Liver (tissue), 9 donors: ENCODE measurements around the gene FAM193A. TPM values are rescaled to one million over a fixed set of nuclear protein-coding genes. Genes with fewer than 3 reads are reported as not detected.

Source experiments
- DNase-seq: peaks from one replicate; pipeline ENCODE4 v3.0.0-alpha.2; 2017; ENCODE audit warnings: low spot score
- H3K27ac ChIP-seq, 2 donors: one replicate each; pipeline ENCODE4 v1.7.0; 2013; ENCODE audit warnings: inconsistent platforms in 2 of 2, low read length in 2 of 2, control low read depth in 1 of 2, low read depth in 1 of 2, mild to moderate bottlenecking in 1 of 2
- H3K27me3 ChIP-seq, 4 donors: one replicate each; pipeline versions ENCODE4 v1.6.1 to v1.7.0; 2013; ENCODE audit warnings: low read length in 3 of 4, inconsistent platforms in 1 of 4, mild to moderate bottlenecking in 1 of 4, moderate library complexity in 1 of 4; ENCODE audit not compliant: control insufficient read depth in 4 of 4, insufficient read depth in 4 of 4
- H3K36me3 ChIP-seq, 4 donors: one replicate each; pipeline versions ENCODE4 v1.6.1 to v1.7.0; 2013; ENCODE audit warnings: low read length in 3 of 4, mild to moderate bottlenecking in 3 of 4, low read depth in 1 of 4, moderate library complexity in 1 of 4; ENCODE audit not compliant: control insufficient read depth in 4 of 4, insufficient read depth in 3 of 4
- H3K4me1 ChIP-seq, 4 donors: one replicate each; pipeline versions ENCODE4 v1.6.1 to v1.7.0; 2013; ENCODE audit warnings: low read length in 3 of 4, mild to moderate bottlenecking in 3 of 4, moderate library complexity in 1 of 4; ENCODE audit not compliant: control insufficient read depth in 4 of 4, insufficient read depth in 4 of 4
- H3K4me3 ChIP-seq, 3 donors: one replicate each; pipeline versions ENCODE4 v1.6.1 to v1.7.0; 2013; ENCODE audit warnings: low read length in 3 of 3, control low read depth in 1 of 3, low read depth in 1 of 3, mild to moderate bottlenecking in 1 of 3
- H3K9ac ChIP-seq, 2 donors: one replicate each; pipeline ENCODE4 v1.7.0; 2013; ENCODE audit warnings: low read length in 2 of 2, mild to moderate bottlenecking in 2 of 2, moderate library complexity in 2 of 2, control low read depth in 1 of 2, low read depth in 1 of 2
- H3K9me3 ChIP-seq, 4 donors: one replicate each; pipeline versions ENCODE4 v1.6.1 to v1.7.0; 2013; ENCODE audit warnings: low read length in 3 of 4; ENCODE audit not compliant: control insufficient read depth in 4 of 4
- ATF3 ChIP-seq: IDR thresholded peaks from 2 replicates; pipeline ENCODE4 v1.6.1; 2016; ENCODE audit warnings: antibody characterized with exemption
- EGR1 ChIP-seq, 2 donors: IDR thresholded peaks; 2 replicates each; pipeline ENCODE4 v1.6.1; 2016 to 2018; ENCODE audit warnings: antibody characterized with exemption in 2 of 2, low read depth in 2 of 2
- FOXA1 ChIP-seq: IDR thresholded peaks from 2 replicates; pipeline ENCODE4 v1.6.1; 2016; ENCODE audit warnings: antibody characterized with exemption
- GABPA ChIP-seq, 2 donors: IDR thresholded peaks in 1 of 2; conservative IDR thresholded peaks in 1 of 2; 2 replicates each; pipeline ENCODE4 v1.6.1; 2016; ENCODE audit warnings: antibody characterized with exemption in 2 of 2, mild to moderate bottlenecking in 1 of 2, moderate library complexity in 1 of 2
- HNF4A ChIP-seq, 2 donors: conservative IDR thresholded peaks; 2 replicates each; pipeline ENCODE4 v1.6.1; 2016; ENCODE audit warnings: antibody characterized with exemption in 2 of 2, mild to moderate bottlenecking in 2 of 2
- HNF4G ChIP-seq: IDR thresholded peaks from 2 replicates; pipeline ENCODE4 v1.6.1; 2016; ENCODE audit warnings: antibody characterized with exemption
- JUND ChIP-seq, 2 donors: IDR thresholded peaks; 2 replicates each; pipeline ENCODE4 v1.6.1; 2016; ENCODE audit warnings: antibody characterized with exemption in 2 of 2
- MAX ChIP-seq: IDR thresholded peaks from 2 replicates; pipeline ENCODE4 v1.6.1; 2016; ENCODE audit warnings: antibody characterized with exemption
- RAD21 ChIP-seq, 2 donors: IDR thresholded peaks; 2 replicates each; pipeline ENCODE4 v1.6.1; 2016; ENCODE audit warnings: antibody characterized with exemption in 2 of 2, mild to moderate bottlenecking in 2 of 2
- REST ChIP-seq: IDR thresholded peaks from 2 replicates; pipeline ENCODE4 v1.6.1; 2016; ENCODE audit warnings: antibody characterized with exemption, mild to moderate bottlenecking
- RXRA ChIP-seq, 2 donors: IDR thresholded peaks; 2 replicates each; pipeline ENCODE4 v1.6.1; 2017 to 2018; ENCODE audit warnings: antibody characterized with exemption in 2 of 2, mild to moderate bottlenecking in 1 of 2
- SP1 ChIP-seq: IDR thresholded peaks from 2 replicates; pipeline ENCODE4 v1.6.1; 2018; ENCODE audit warnings: antibody characterized with exemption, mild to moderate bottlenecking
- TAF1 ChIP-seq: conservative IDR thresholded peaks from 2 replicates; pipeline ENCODE4 v1.6.1; 2016; ENCODE audit warnings: antibody characterized with exemption, mild to moderate bottlenecking
- ZBTB33 ChIP-seq: IDR thresholded peaks from 2 replicates; pipeline ENCODE4 v1.6.1; 2016; ENCODE audit warnings: antibody characterized with exemption
- WGBS: extraction: QIAGEN DNeasy Blood & Tissue Kit; methylation state at CpG from one replicate; pipeline ENCODE4 v1.1.7; 2013; 5-methylcytosine and 5-hydroxymethylcytosine counted together
- polyA plus RNA-seq, 2 donors: library from polyadenylated mRNA; stranded (reverse) in 1 of 2; unstranded in 1 of 2; fragments of 200-250 nt in 1 of 2; fragments of >200 nt in 1 of 2; fragmentation: Nextera tagmentation in 1 of 2; extraction: Ambion mirVana in 1 of 2; gene quantifications; one replicate each; pipeline versions ENCODE4 v1.2.1 to v1.2.3, GENCODE V29; 2013 to 2015
- total RNA-seq, 2 donors: library from RNA; depleted of rRNA; stranded (reverse); fragments of >200 nt; gene quantifications; one replicate each; pipeline ENCODE4 v1.2.3, GENCODE V29; 2014
- donor health status: healthy.
- donor health status: healthy.
- donor health status: healthy.
- donor health status: healthy.
- donor health status: healthy.

The FAM193A gene
- total and polyA plus RNA-seq, 4 donors: 3.9 to 10.2 (median 7.0) TPM

- Histone ChIP-seq H3K9me3 (no peaks in the 10 kb centered on the region), H3K4me1 (no peaks in the 10 kb centered on the region), H3K27ac (peak overlapping the region in 1 of 2 donors; percentile 12), H3K9ac (no peak overlapping the region), H3K36me3 (peaks cover 20 to 48% (median 28%) of the 10 kb centered on the region in 4 donors), H3K4me3 (no peak overlapping the region), H3K27me3 (no peaks in the 10 kb centered on the region)
- DNase-seq: no peak
- TF ChIP-seq SP1 (peak; percentile 8), ZBTB33 (no peak), HNF4G (no peak)
- WGBS: 86% methylated on average over 8 of the region's 8 CpGs
These were observed 124.3 kb downstream of the FAM193A start for GRCh38 chr4:2660596-2661211.

- TF ChIP-seq REST (no peak), RAD21 (IDR thresholded peaks at IDR 0.05) (no peak), ZBTB33 (no peak), MAX (no peak), FOXA1 (no peak), GABPA (IDR thresholded peaks at IDR 0.05 in 1 of 2, conservative IDR thresholded peaks at IDR 0.05 in 1 of 2) (no peak), RXRA (IDR thresholded peaks at IDR 0.05) (no peak), ATF3 (no peak), EGR1 (IDR thresholded peaks at IDR 0.05; ENCODE audit: low read depth in 2 of 2) (no peak), HNF4A (conservative IDR thresholded peaks at IDR 0.05) (no peak), HNF4G (no peak), TAF1 (no peak), JUND (IDR thresholded peaks at IDR 0.05) (no peak)
- WGBS: 95% methylated on average over 4 of the region's 4 CpGs
- Histone ChIP-seq H3K9me3 (no peaks in the 10 kb centered on the region), H3K27me3 (no peaks in the 10 kb centered on the region), H3K4me3 (no peak overlapping the region), H3K27ac (no peak overlapping the region), H3K9ac (no peak overlapping the region), H3K4me1 (peaks cover 0 to 6% (median 1%) of the 10 kb centered on the region in 4 donors), H3K36me3 (peaks cover 20 to 45% (median 27%) of the 10 kb centered on the region in 4 donors)
- DNase-seq: no peak
These were observed 126.2 kb downstream of the FAM193A start for GRCh38 chr4:2662598-2662997.
